T-helper 22 cell (primary cell): ENCODE results near the gene TLDC2.
"Not testable (repeated sequence)": the region's sequence is repeated elsewhere in the genome, so short reads cannot be mapped to it uniquely, and the experiment has no call there.

ENCODE experiments used
- DNase-seq: peaks from one replicate; pipeline ENCODE4 v3.0.0-alpha.2; 2020; ENCODE audit warnings: low read depth

TLDC2 gene

GRCh38 chr20:36871640-36872570, 4.0 kb upstream of the TLDC2 start:
- no peak for DNase-seq

GRCh38 chr20:36872852-36873251, 3.1 kb upstream of the TLDC2 start:
- DNase-seq = no peak

GRCh38 chr20:36873498-36874189, 2.3 kb upstream of the TLDC2 start:
- no peak for DNase-seq

- DNase-seq = not testable (repeated sequence)
Observed at GRCh38 chr20:36875093-36875492, 845 bp upstream of the TLDC2 start.

- DNase-seq = no peak
Observed at GRCh38 chr20:36876473-36876833, 515 bp downstream of the TLDC2 start.

GRCh38 chr20:36878941-36879340, 3.0 kb downstream of the TLDC2 start:
- DNase-seq = no peak

- no peak for DNase-seq
Observed at GRCh38 chr20:36880741-36881250, 4.9 kb downstream of the TLDC2 start.

- DNase-seq = no peak
Observed at GRCh38 chr20:36881331-36881730, 5.4 kb downstream of the TLDC2 start.

GRCh38 chr20:36881888-36882287, 6.0 kb downstream of the TLDC2 start:
- DNase-seq = no peak

GRCh38 chr20:36883977-36884535, 8.1 kb downstream of the TLDC2 start:
- DNase-seq = no peak

- DNase-seq = no peak
Observed at GRCh38 chr20:36885356-36885755, 9.4 kb downstream of the TLDC2 start.

GRCh38 chr20:36886859-36887751, 11.2 kb downstream of the TLDC2 start:
- DNase-seq = peak; percentile 45

GRCh38 chr20:36887752-36888090, 11.8 kb downstream of the TLDC2 start:
- DNase-seq = no peak

GRCh38 chr20:36888880-36889516, 13.1 kb downstream of the TLDC2 start:
- no peak for DNase-seq

GRCh38 chr20:36890586-36890985, 14.6 kb downstream of the TLDC2 start:
- no peak for DNase-seq

GRCh38 chr20:36891211-36891610, 15.3 kb downstream of the TLDC2 start:
- no peak for DNase-seq

- DNase-seq = no peak
Observed at GRCh38 chr20:36893801-36894200, 17.9 kb downstream of the TLDC2 start.

- DNase-seq = no peak
Observed at GRCh38 chr20:36895036-36895435, 19.1 kb downstream of the TLDC2 start.

GRCh38 chr20:36904690-36905089, 28.8 kb downstream of the TLDC2 start:
- DNase-seq = no peak

- DNase-seq = not testable (repeated sequence)
Observed at GRCh38 chr20:36905566-36905965, 29.6 kb downstream of the TLDC2 start.

- not testable (repeated sequence) for DNase-seq
Observed at GRCh38 chr20:36906086-36906485, 30.1 kb downstream of the TLDC2 start.
